Calu3 (cell line): Measurements from ENCODE around the gene GSE1. TPM values are rescaled to one million over a fixed set of nuclear protein-coding genes. Genes with fewer than 3 reads are reported as not detected.

Experiments used
- BruUV-seq: library from RNA; stranded (reverse); fragments of 400-500 nt; replicated peaks from 2 replicates; lab custom pipeline; 2021; lab: Mats Ljungman, UMichigan
- CTCF ChIA-PET: fragments of 300-600 bp; sonication (Branson Sonifier 250); formaldehyde crosslinking; loops from one replicate; lab custom pipeline; 2022; ENCODE audit warnings: antibody characterized with exemption; lab: Charles Lee
- DNase-seq: peaks from one replicate; pipeline ENCODE4 v3.0.0; 2022
- H3K27ac Mint-ChIP-seq: one replicate; pipeline ENCODE4 v1.8.0; 2022; ENCODE audit warnings: mixed read lengths; ENCODE audit not compliant: unreplicated experiment
- H3K27me3 Mint-ChIP-seq: one replicate; pipeline ENCODE4 v1.8.0; 2022; ENCODE audit warnings: mixed read lengths; ENCODE audit not compliant: unreplicated experiment
- H3K36me3 Mint-ChIP-seq: one replicate; pipeline ENCODE4 v1.8.0; 2022; ENCODE audit warnings: mild to moderate bottlenecking, moderate library complexity, mixed read lengths; ENCODE audit not compliant: insufficient read depth, unreplicated experiment
- H3K4me1 Mint-ChIP-seq: one replicate; pipeline ENCODE4 v1.8.0; 2022; ENCODE audit warnings: mild to moderate bottlenecking, low read depth, mixed read lengths; ENCODE audit not compliant: unreplicated experiment
- H3K4me3 Mint-ChIP-seq: one replicate; pipeline ENCODE4 v1.8.0; 2022; ENCODE audit warnings: mild to moderate bottlenecking, low read depth, moderate library complexity, mixed read lengths; ENCODE audit not compliant: unreplicated experiment
- H3K9me3 Mint-ChIP-seq: one replicate; pipeline ENCODE4 v1.8.0; 2022; ENCODE audit warnings: low read depth, mixed read lengths; ENCODE audit not compliant: unreplicated experiment
- CTCF ChIP-seq: fragments of 200-600 bp; IDR thresholded peaks from one replicate; pipeline ENCODE4 v1.8.0; 2022; ENCODE audit warnings: antibody characterized with exemption; ENCODE audit not compliant: unreplicated experiment
- intact Hi-C: fragments of 100-400 bp; cut with micrococcal nuclease; formaldehyde crosslinking; loops from one replicate; pipeline ENCODE4 v1.10.0; 2022; ENCODE audit not compliant: unreplicated experiment
- total RNA-seq: library from RNA; stranded (reverse); gene quantifications from 2 replicates; pipeline ENCODE4 v1.2.3, GENCODE V29; 2022

Gene GSE1
- total RNA-seq, 1 experiment from 2014 or later, result 45.3 TPM

- Mint-ChIP-seq H3K36me3 (no peaks in the 10 kb centered on the region), H3K9me3 (no peaks in the 10 kb centered on the region), H3K27me3 (peaks cover 13% of the 10 kb centered on the region), H3K27ac (no peak overlapping the region), H3K4me1 (peaks cover 40% of the 10 kb centered on the region), H3K4me3 (no peak overlapping the region)
- TF ChIP-seq CTCF, result no peak
- CTCF ChIA-PET, result interaction anchor here (0.6 to 1.5 kb wide), 3 partner anchors 11 to 177 kb away, joined by 3 to 5 read pairs (median 3); no protein-coding TSS in a partner anchor
- intact Hi-C loops, result no loop called here
- no peak for DNase-seq
- BruUV-seq, result no TSS peak
These were observed 45.2 kb upstream of the GSE1 start for GRCh38 chr16:85567935-85568334.

GRCh38 chr16:85568519-85568918 lies 44.6 kb upstream of the GSE1 start:
- no peaks in the 10 kb centered on the region for H3K9me3 Mint-ChIP-seq
- peaks cover 13% of the 10 kb centered on the region for H3K27me3 Mint-ChIP-seq
- no TSS peak for BruUV-seq
- H3K4me3 Mint-ChIP-seq, result no peak overlapping the region
- intact Hi-C loops, result no loop called here
- H3K27ac Mint-ChIP-seq, result no peak overlapping the region
- no peak for TF ChIP-seq CTCF
- no peaks in the 10 kb centered on the region for H3K36me3 Mint-ChIP-seq
- peaks cover 39% of the 10 kb centered on the region for H3K4me1 Mint-ChIP-seq
- CTCF ChIA-PET, result interaction anchor here (0.6 to 1.5 kb wide), 2 partner anchors 11 to 178 kb away, joined by 3 to 5 read pairs; no protein-coding TSS in a partner anchor
- no peak for DNase-seq

- intact Hi-C loops, result no loop called here
- H3K4me1 Mint-ChIP-seq, result peaks cover 33% of the 10 kb centered on the region
- CTCF ChIA-PET, result interaction anchor here (1.5 kb wide), 1 partner anchor 12 kb away, joined by 5 read pairs; no protein-coding TSS in a partner anchor
These were observed 44.0 kb upstream of the GSE1 start for GRCh38 chr16:85569039-85569614.

GRCh38 chr16:85569615-85570212 lies 43.4 kb upstream of the GSE1 start:
- H3K27me3 Mint-ChIP-seq, result peaks cover 6% of the 10 kb centered on the region
- CTCF ChIA-PET, result interaction anchor here (1.5 kb wide), 1 partner anchor 13 kb away, joined by 5 read pairs; no protein-coding TSS in a partner anchor
- TF ChIP-seq CTCF, result no peak
- H3K27ac Mint-ChIP-seq, result no peak overlapping the region
- H3K36me3 Mint-ChIP-seq, result no peaks in the 10 kb centered on the region
- no peaks in the 10 kb centered on the region for H3K9me3 Mint-ChIP-seq
- no peak for DNase-seq
- intact Hi-C loops, result no loop called here
- no TSS peak for BruUV-seq
- H3K4me1 Mint-ChIP-seq, result peaks cover 27% of the 10 kb centered on the region
- no peak overlapping the region for H3K4me3 Mint-ChIP-seq

More at GRCh38 chr16:85569039-85569614, 44.0 kb upstream of the GSE1 start:
- no peaks in the 10 kb centered on the region for H3K9me3 Mint-ChIP-seq
- H3K27me3 Mint-ChIP-seq, result peaks cover 12% of the 10 kb centered on the region
- no peak for TF ChIP-seq CTCF
- H3K4me3 Mint-ChIP-seq, result no peak overlapping the region
- no TSS peak for BruUV-seq
- no peak overlapping the region for H3K27ac Mint-ChIP-seq
- no peaks in the 10 kb centered on the region for H3K36me3 Mint-ChIP-seq
- DNase-seq, result no peak
